Pancreas (tissue), 10 donors: ENCODE data around the gene PRDM4. TPM values are rescaled to one million over a fixed set of nuclear protein-coding genes. Genes with fewer than 3 reads are reported as not detected.

Experiments
- ATAC-seq, 4 donors: fragments of 200-7000 bp; cut with Tn5 transposase; one replicate each; pipeline versions ENCODE4 v1.8.0 to v1.9.1; 2020; ENCODE audit warnings: mild to moderate bottlenecking in 4 of 4, moderate library complexity in 4 of 4
- DNase-seq, 6 donors: peaks; one replicate each; pipeline ENCODE4 v3.0.0-alpha.2; 2020
- FAIRE-seq: peaks from 2 replicates; lab custom pipeline; 2012; peaks lifted over from hg19 to GRCh38; lab: Jason Lieb, UNC
- H3K27ac ChIP-seq, 4 donors: fragments of 200-600 bp; sonication (generic); 1 replicate in 3 of 4; 2 replicates in 1 of 4; pipeline versions ENCODE4 v1.5.0 to v1.8.0; 2020
- H3K27me3 ChIP-seq, 4 donors: fragments of 200-600 bp; one replicate each; pipeline ENCODE4 v1.8.0; 2021
- H3K36me3 ChIP-seq, 3 donors: fragments of 200-600 bp; sonication (generic) in 1 of 3; one replicate each; pipeline versions ENCODE4 v1.5.0 to v1.8.0; 2020 to 2021
- H3K4me1 ChIP-seq, 3 donors: fragments of 200-600 bp; one replicate each; pipeline ENCODE4 v1.8.0; 2021
- H3K4me3 ChIP-seq, 4 donors: fragments of 200-600 bp; sonication (generic) in 2 of 4; one replicate each; pipeline versions ENCODE4 v1.5.0 to v1.8.0; 2020 to 2021
- H3K9me3 ChIP-seq, 4 donors: fragments of 200-600 bp; one replicate each; pipeline ENCODE4 v1.8.0; 2021
- WGBS, 2 donors: extraction: QIAGEN DNeasy Blood & Tissue Kit; methylation state at CpG; one replicate each; pipeline ENCODE4 v1.1.7; 2013; 5-methylcytosine and 5-hydroxymethylcytosine counted together
- intact Hi-C, 3 donors: fragments of 100-400 bp; cut with DNase I; formaldehyde crosslinking; loops; one replicate each; pipeline versions ENCODE4 v1.11.1 to v1.14.2; 2022
- polyA plus RNA-seq, 2 donors: library from polyadenylated mRNA; stranded (reverse); fragments of 200-250 nt; gene quantifications; one replicate each; pipeline ENCODE4 v1.2.3, GENCODE V29; 2013
- total RNA-seq, 6 donors: library from RNA; stranded (reverse); fragmentation: NEBNext Ultra II Directional in 4 of 6; extraction: Animal tissue kit (Norgen Biotek cat#: 25700) in 4 of 6; gene quantifications; one replicate each; pipeline versions ENCODE4 v1.2.1 to v1.2.4, GENCODE V29; 2021 to 2023
- TF ChIP-seq, protein P1 (sequence below), 4 donors: fragments of 200-600 bp; sonication (generic) in 3 of 4; IDR thresholded peaks; one replicate each; pipeline versions ENCODE4 v1.5.0 to v1.8.0; 2021; ENCODE audit warnings: antibody characterized with exemption in 4 of 4
- donor health status: healthy with polysubstance abuse.
- donor health status: DM: no; HTN: no; CAD: no; lungs with moderate emphysema.
- donor health status: DM: no; HTN: no; CAD: no.
- donor health status: control.
- donor health status: control.
- donor health status: Bipolar disorder and iron deficiency.
- donor health status: DM: yes; HTN: yes; CAD: no.
- donor health status: DM: no; HTN: no; CAD: no.
- donor health status: DM: no; HTN: no; CAD: no.
- donor health status: DM: yes; HTN: yes; CAD: no.

Gene PRDM4
- 10 to 100 TPM in 5 of 6 donors, 1 to 10 TPM in 1; 9.7 to 17.8 (median 12.5) TPM for total RNA-seq
- 10 to 100 TPM in 1 of 2 donors, 1 to 10 TPM in 1; 7.0 to 10.4 TPM for polyA plus RNA-seq

DNA sequence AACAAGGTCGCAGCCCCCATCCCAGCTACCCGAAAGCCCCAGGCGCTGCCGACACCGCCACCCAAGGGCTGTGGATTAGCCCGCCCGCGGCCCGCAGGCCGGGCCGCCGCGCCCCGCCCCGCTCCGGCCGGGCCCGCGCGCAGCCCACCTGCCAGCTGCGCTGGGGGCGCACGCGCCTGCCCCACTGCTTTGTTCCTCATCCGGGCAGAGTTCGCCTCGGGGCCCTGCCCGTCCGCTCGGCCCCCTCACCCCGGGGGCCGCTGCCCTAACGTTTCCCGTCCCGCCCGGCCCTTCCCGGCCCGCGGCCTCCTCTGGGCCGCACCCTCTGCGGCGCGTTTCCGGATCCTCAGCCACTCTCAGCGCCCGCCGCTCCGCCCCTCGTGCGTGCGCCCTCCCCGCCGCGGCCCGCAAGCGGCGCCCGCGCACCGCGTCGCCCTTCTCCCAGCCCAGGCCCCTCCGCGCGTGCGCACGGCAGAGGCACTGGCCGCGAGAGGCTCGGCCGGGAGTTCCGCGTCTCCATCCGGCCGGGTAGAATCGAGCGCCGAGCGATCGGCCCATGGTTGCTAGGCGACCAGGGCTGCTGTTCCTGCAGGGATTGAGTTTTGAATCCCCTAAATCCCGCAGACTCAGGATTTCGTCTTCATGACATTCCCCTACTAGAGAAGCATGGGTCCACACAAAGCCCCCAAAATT, at the start of gene PRDM4:
Gene PRDM4, minus strand, starts transcription at position 329 of the 693 bp plus-strand sequence. CDS start 622 bp downstream, outside the sequence.
- Histone ChIP-seq H3K9me3 (no peaks in the 10 kb centered on the region), H3K36me3 (peaks cover 0 to 8% (median 5%) of the 10 kb centered on the region in 3 donors), H3K27me3 (no peaks in the 10 kb centered on the region), H3K27ac (peak within 1 kb of the TSS in 2 of 4 donors; percentile 51 to 57), H3K4me3 (peak within 1 kb of the TSS; percentile 66 to 91 (median 77)), H3K4me1 (peaks cover 6 to 16% (median 15%) of the 10 kb centered on the region in 3 donors)
- peak; percentile 93 to 98 (median 95) for DNase-seq
- no peak for FAIRE-seq
- peak; percentile 97 to 99 (median 99) for ATAC-seq
- WGBS, 2 donors = 0 to 1% methylated on average over 66 to 83 of the region's 83 CpGs
- TF ChIP-seq, protein P1, sequence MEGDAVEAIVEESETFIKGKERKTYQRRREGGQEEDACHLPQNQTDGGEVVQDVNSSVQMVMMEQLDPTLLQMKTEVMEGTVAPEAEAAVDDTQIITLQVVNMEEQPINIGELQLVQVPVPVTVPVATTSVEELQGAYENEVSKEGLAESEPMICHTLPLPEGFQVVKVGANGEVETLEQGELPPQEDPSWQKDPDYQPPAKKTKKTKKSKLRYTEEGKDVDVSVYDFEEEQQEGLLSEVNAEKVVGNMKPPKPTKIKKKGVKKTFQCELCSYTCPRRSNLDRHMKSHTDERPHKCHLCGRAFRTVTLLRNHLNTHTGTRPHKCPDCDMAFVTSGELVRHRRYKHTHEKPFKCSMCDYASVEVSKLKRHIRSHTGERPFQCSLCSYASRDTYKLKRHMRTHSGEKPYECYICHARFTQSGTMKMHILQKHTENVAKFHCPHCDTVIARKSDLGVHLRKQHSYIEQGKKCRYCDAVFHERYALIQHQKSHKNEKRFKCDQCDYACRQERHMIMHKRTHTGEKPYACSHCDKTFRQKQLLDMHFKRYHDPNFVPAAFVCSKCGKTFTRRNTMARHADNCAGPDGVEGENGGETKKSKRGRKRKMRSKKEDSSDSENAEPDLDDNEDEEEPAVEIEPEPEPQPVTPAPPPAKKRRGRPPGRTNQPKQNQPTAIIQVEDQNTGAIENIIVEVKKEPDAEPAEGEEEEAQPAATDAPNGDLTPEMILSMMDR (IDR thresholded peaks at IDR 0.05) = no peak
- intact Hi-C loops = no loop called here

GRCh38 chr12:107807471-107808150, 46.7 kb upstream of the PRDM4 start:
- 47 to 63% methylated on average over 3 of the region's 3 CpGs for WGBS, 2 donors
- H3K36me3 ChIP-seq = no peaks in the 10 kb centered on the region
- H3K4me1 ChIP-seq = no peaks in the 10 kb centered on the region
- FAIRE-seq (no peak), DNase-seq (no peak), ATAC-seq (no peak)
- TF ChIP-seq, protein P1 (IDR thresholded peaks at IDR 0.05) = no peak
- H3K27ac ChIP-seq = no peak overlapping the region
- H3K27me3 ChIP-seq = no peaks in the 10 kb centered on the region
- intact Hi-C loops = no loop called here
- no peaks in the 10 kb centered on the region for H3K9me3 ChIP-seq
- H3K4me3 ChIP-seq = no peak overlapping the region

- intact Hi-C loops = no loop called here
- DNase-seq (no peak), ATAC-seq (no peak), FAIRE-seq (no peak)
- 68 to 78% methylated on average over 21 to 22 of the region's 22 CpGs for WGBS, 2 donors
- Histone ChIP-seq H3K27me3 (no peaks in the 10 kb centered on the region), H3K9me3 (no peaks in the 10 kb centered on the region), H3K4me1 (no peaks in the 10 kb centered on the region), H3K36me3 (no peaks in the 10 kb centered on the region), H3K27ac (no peak overlapping the region), H3K4me3 (no peak overlapping the region)
- TF ChIP-seq, protein P1 (IDR thresholded peaks at IDR 0.05) = no peak
Observed at GRCh38 chr12:107805488-107806180, 44.7 kb upstream of the PRDM4 start.

GRCh38 chr12:107803092-107803491, 42.2 kb upstream of the PRDM4 start:
- H3K27me3 ChIP-seq = no peaks in the 10 kb centered on the region
- no peaks in the 10 kb centered on the region for H3K4me1 ChIP-seq
- WGBS, 2 donors = 21 to 30% methylated on average over 3 of the region's 3 CpGs
- intact Hi-C loops = no loop called here
- H3K36me3 ChIP-seq = no peaks in the 10 kb centered on the region
- TF ChIP-seq, protein P1 (IDR thresholded peaks at IDR 0.05) = no peak
- ATAC-seq = no peak
- H3K9me3 ChIP-seq = no peaks in the 10 kb centered on the region
- no peak overlapping the region for H3K27ac ChIP-seq
- H3K4me3 ChIP-seq = no peak overlapping the region
- no peak for DNase-seq
- FAIRE-seq = no peak
